Right atrium auricular region (tissue), 2 donors: Measurements from ENCODE around the gene AHNAK2. TPM values are rescaled to one million over a fixed set of nuclear protein-coding genes. Genes with fewer than 3 reads are reported as not detected.
A peak's percentile ranks its signal among the peaks of the same experiment; 100 is the strongest.

Source experiments
- DNase-seq: peaks from one replicate; pipeline ENCODE4 v3.0.0-alpha.2; 2019; ENCODE audit warnings: low spot score
- H3K27ac ChIP-seq, 2 donors: fragments of 200-600 bp; sonication (generic); 1 replicate in 1 of 2; 2 replicates in 1 of 2; pipeline ENCODE4 v1.5.1; 2016 to 2019
- H3K27me3 ChIP-seq, 2 donors: fragments of 200-600 bp; sonication (generic); one replicate each; pipeline versions ENCODE4 v1.5.1 to v1.6.0; 2017 to 2019
- H3K36me3 ChIP-seq: fragments of 200-600 bp; sonication (generic); one replicate; pipeline ENCODE4 v1.5.1; 2016
- H3K4me1 ChIP-seq, 2 donors: fragments of 200-600 bp; sonication (generic); one replicate each; pipeline versions ENCODE4 v1.5.1 to v1.6.0; 2017 to 2019
- H3K4me3 ChIP-seq, 2 donors: fragments of 200-600 bp; sonication (generic); 1 replicate in 1 of 2; 2 replicates in 1 of 2; pipeline ENCODE4 v1.5.1; 2017 to 2019; ENCODE audit warnings: mild to moderate bottlenecking in 1 of 2, moderate library complexity in 1 of 2
- H3K9me3 ChIP-seq, 2 donors: fragments of 200-600 bp; sonication (generic); one replicate each; pipeline ENCODE4 v1.5.1; 2019
- total RNA-seq, 2 donors: library from RNA; depleted of rRNA; stranded (reverse); fragments of >200 nt; gene quantifications; one replicate each; pipeline ENCODE4 v1.1.0, GENCODE V29; 2016
- TF ChIP-seq, protein P1 (sequence below), 2 donors: fragments of 200-600 bp; sonication (generic); IDR thresholded peaks; one replicate each; pipeline ENCODE4 v1.5.1; 2019; ENCODE audit warnings: antibody characterized with exemption in 2 of 2

AHNAK2 gene
- total RNA-seq, 2 donors from 2014 or later, result 5.7 to 11.8 TPM

DNA sequence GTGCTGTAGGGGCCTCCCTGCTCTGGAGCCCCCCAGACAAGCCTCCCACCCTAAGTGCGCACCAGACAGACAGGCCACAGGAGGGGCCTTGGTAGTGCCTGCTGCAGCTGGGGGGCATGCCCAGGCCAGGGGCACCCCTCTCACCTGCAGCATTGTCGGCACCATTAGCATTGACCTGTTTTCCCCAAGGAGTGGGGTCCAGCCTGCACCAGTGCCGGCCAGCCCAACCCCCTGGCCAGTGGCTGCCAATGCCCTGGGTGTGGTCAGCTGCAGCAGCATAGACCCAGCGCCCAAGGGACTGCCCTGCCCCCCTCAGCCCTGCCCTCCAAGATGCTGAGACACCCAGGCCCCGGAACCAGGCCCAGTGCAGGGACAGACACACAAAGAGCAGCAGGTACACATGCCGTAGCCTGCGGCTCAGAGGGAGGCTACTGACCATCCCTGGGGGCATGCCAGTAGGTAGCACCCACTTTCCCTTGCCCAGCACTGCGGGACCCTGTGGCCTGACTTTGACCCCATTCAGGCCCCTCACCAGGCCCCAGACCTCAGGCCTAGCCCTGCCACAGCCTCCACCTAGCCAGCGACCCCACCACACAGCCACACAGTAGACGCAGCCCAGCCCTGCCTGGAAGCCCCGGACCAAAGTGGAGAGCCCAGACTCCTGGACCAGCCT is 1.0 kb downstream of the AHNAK2 start:
- H3K36me3 ChIP-seq, result no peaks in the 10 kb centered on the region
- TF ChIP-seq, protein P1, sequence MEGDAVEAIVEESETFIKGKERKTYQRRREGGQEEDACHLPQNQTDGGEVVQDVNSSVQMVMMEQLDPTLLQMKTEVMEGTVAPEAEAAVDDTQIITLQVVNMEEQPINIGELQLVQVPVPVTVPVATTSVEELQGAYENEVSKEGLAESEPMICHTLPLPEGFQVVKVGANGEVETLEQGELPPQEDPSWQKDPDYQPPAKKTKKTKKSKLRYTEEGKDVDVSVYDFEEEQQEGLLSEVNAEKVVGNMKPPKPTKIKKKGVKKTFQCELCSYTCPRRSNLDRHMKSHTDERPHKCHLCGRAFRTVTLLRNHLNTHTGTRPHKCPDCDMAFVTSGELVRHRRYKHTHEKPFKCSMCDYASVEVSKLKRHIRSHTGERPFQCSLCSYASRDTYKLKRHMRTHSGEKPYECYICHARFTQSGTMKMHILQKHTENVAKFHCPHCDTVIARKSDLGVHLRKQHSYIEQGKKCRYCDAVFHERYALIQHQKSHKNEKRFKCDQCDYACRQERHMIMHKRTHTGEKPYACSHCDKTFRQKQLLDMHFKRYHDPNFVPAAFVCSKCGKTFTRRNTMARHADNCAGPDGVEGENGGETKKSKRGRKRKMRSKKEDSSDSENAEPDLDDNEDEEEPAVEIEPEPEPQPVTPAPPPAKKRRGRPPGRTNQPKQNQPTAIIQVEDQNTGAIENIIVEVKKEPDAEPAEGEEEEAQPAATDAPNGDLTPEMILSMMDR (IDR thresholded peaks at IDR 0.05), result no peak
- H3K4me3 ChIP-seq, result peak overlapping the region; percentile 41 to 58
- no peak overlapping the region for H3K27ac ChIP-seq
- DNase-seq, result no peak
- H3K9me3 ChIP-seq, result no peaks in the 10 kb centered on the region
- H3K27me3 ChIP-seq, result no peaks in the 10 kb centered on the region
- H3K4me1 ChIP-seq, result peaks cover 0 to 80% of the 10 kb centered on the region in 2 donors

DNA sequence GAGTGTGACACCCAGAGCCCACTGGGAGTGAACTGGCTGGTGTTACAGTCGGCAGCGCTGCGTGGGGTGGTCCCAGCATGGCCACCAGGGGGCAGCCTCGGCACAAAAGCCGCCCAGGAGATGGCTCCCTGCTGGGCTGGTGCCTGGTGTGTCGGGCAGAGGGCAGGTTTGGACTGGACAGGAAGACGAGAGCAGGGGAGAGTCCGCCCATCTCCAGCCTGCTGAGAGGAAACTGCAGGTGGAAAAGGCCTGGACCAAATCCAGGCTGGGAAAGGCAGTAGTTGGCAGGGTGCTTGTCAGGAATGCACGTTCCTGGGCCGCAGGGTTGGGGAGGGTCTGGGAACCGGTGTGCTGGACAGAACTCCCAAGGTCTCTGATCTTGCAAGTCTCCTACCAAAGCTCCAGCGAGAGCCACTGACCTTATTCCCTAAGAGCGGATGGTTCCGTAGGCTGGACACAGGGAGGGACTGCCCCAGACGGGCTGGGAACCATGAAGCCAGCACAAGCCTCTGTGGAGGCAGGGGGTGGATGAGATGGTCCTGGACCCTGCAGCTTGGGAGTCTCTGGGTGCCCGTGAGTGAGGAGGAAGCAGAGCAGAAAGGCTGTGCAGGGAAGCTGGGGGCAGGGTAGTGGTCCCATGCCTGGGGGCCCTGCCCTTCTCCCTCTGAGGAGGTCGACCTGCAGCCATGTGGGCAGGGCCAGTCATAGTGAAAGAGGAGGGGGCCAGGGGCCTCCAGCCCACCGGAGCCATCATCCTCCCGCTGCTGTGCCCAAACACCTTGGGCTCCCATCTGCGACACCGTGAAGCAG is 1.8 kb downstream of the AHNAK2 start:
- H3K27me3 ChIP-seq, result no peaks in the 10 kb centered on the region

DNA sequence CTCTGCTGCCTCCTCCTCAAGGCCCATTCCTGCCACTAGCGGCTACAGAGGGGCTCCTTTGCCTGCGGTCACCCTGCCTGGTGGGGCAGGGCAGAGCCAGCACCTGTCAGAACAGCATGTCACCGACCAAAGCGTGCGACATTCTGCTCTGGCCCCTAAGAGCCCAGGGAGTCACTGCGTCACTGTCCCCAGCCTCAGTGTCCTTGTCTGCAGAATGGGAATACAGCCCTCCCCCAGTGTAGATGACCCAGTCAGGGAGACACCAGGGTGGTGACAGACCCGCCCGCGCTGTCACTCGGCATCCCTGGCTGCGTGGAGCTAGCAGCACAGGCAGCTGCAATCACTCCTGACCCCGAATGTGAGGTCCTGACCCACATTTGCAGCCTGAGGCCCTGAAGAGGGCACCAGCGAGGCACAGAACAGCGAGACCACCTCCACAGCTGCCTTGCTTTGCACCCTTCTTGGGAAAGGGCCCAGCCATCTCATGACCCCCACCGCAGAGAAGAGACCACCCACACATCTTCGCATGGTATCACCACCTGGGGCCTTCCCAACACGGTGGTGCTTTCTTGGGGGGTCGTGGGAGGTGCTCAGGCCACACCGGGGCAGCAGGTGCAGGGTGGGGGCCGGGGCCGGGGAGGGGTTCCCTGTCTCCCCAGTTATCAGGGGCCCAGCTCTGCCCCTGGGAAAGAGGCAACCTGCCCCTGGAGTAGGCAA is 2.5 kb downstream of the AHNAK2 start:
- Histone ChIP-seq H3K9me3 (no peaks in the 10 kb centered on the region), H3K4me1 (peaks cover 0 to 93% of the 10 kb centered on the region in 2 donors), H3K27me3 (no peaks in the 10 kb centered on the region), H3K36me3 (no peaks in the 10 kb centered on the region), H3K4me3 (no peak overlapping the region), H3K27ac (no peak overlapping the region)
- no peak for DNase-seq
- TF ChIP-seq, protein P1 (IDR thresholded peaks at IDR 0.05), result no peak

More for the DNA sequence above, 1.8 kb downstream of the AHNAK2 start:
- Histone ChIP-seq H3K4me1 (peaks cover 0 to 88% of the 10 kb centered on the region in 2 donors), H3K4me3 (no peak overlapping the region), H3K27ac (no peak overlapping the region), H3K9me3 (no peaks in the 10 kb centered on the region), H3K36me3 (no peaks in the 10 kb centered on the region)
- TF ChIP-seq, protein P1 (IDR thresholded peaks at IDR 0.05), result peak; percentile 86 to 96
- DNase-seq, result peak; percentile 86

DNA sequence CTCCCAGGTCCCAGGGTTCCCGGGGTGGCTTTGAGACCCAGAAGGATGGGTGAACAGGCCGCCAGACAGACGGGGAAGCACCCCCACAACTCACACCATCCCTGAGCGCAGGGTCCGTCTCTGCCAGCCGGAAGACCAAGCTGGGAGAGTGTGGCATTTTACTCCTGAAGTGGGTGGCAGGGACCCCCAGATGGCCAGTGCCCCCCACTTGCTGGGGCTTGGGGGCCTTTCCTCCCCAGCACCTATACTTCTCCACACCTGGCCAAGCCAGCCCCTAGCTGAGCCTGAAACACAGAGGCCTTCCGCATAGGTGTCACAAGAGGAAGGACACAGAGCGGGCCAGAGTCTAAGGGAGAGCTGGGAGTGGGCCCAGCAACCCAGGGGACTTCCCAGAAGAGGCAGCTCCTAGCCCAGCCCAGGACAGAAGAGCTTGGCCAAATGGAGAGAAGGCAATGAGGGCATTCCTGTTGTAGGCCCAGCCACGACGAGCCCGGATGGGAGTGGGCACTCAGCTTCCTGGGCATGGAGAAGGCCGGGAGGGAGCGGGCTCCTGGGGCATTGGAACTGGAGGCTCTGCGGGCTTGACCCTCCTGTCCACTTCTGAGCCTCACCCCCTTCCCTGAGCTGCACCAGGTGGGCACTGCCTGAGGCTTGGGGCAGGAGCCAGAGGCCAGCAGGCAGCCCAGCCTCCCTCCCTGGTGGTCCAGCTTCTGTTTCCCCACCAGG is 3.3 kb downstream of the AHNAK2 start:
- TF ChIP-seq, protein P1 (IDR thresholded peaks at IDR 0.05), result no peak
- Histone ChIP-seq H3K36me3 (no peaks in the 10 kb centered on the region), H3K27ac (peak overlapping the region; percentile 72 to 80), H3K4me3 (no peak overlapping the region), H3K9me3 (no peaks in the 10 kb centered on the region), H3K4me1 (peaks cover 0 to 92% of the 10 kb centered on the region in 2 donors), H3K27me3 (no peaks in the 10 kb centered on the region)
- DNase-seq, result no peak

DNA sequence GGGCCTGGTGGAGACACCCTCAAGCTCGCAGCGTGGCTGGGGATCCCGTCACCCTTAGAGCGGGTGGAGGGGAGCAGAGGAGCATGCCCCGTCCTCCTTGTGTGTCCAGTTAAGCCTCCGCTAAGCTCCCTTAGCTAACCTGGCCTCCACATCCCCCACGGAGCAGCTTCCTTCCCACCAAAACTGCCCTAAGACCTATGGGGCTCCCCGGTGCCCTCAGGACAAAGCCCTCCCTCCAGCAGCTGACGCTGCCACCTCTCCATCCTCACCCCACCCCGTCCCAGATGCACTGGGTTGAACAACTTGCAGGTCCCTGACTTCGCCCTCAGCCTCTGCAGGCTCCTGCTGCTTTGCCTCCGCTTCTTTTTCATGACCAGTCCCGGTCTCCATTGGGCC is 4.0 kb downstream of the AHNAK2 start:
- TF ChIP-seq, protein P1 (IDR thresholded peaks at IDR 0.05), result no peak
- Histone ChIP-seq H3K27ac (peak overlapping the region; percentile 72 to 80), H3K27me3 (no peaks in the 10 kb centered on the region), H3K4me1 (peaks cover 0 to 92% of the 10 kb centered on the region in 2 donors), H3K9me3 (no peaks in the 10 kb centered on the region), H3K4me3 (peak overlapping the region in 1 of 2 donors; percentile 9), H3K36me3 (no peaks in the 10 kb centered on the region)
- DNase-seq, result no peak
